Measurements from ENCODE around the gene WNT8A. TPM values are rescaled to one million over a fixed set of nuclear protein-coding genes. Genes with fewer than 3 reads are reported as not detected.
A peak's percentile ranks its signal among the peaks of the same experiment; 100 is the strongest.

Gene WNT8A
- total RNA-seq, 1 donor from 2014 or later, result not detected

DNA sequence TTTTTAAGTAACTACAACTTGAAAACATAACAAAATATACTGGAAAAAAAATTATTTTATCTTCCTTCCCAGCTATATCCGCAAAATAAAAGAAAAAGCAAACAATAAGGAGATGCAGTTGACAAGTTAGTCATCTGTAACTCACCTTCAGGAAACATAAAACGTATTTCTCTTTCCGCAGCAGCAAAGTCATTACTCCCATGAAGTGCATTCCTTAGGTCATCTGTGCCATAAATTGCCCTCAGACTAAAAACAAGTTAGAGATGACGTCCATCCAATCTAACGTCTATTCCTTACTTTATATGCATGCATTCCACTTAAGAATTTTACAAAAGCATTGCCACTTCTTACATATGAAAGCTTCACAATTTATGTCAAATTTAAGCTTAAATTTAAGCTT is 44.5 kb downstream of the WNT8A start:
- no peak for DNase-seq (ENCODE audit: low spot score)
- intact Hi-C loops (cut with DNase I), result no loop called here

DNA sequence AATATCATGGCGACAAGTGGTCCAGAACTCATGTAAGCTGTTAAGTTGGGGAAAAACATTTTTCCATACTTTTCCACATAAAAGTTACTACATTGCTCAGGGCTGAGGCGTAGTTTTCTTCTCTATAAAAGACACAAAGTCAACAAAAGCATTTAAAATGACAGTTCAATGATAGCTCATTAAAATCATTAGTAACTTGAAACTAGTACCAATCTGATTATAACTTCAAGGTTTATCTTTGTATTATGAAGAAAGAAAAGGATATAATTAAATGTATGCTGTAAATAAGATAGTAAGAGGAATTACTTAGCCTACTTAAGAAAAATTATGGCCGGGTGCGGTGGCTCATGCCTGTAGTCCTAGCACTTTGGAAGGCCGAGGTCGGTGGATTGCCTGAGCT is 45.5 kb downstream of the WNT8A start:
- intact Hi-C loops (cut with DNase I), result no loop called here
- no peak for DNase-seq (ENCODE audit: low spot score)

DNA sequence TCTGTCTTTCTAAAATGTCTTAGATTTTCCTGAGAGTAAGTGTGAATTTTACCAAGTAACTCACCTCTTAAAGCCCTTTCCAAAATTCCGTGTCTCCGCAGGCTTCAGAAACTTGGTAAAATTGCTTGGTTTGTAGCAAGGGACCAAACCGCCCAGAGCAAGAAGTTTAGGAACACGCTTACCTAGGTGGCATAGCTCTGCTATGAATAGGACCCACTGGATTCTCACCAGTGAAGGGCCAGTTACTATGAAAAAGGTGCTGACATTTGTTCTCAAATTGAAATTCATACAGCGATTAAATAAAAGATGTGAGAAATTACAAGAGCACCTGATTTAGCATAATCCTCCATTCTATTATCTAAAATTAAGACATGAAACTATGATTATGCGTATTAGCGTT is 48.7 kb downstream of the WNT8A start:
- intact Hi-C loops (cut with DNase I), result loop anchor here (2.0 to 10.0 kb wide), 3 partner anchors 54 to 378 kb away; partner anchors contain the start of gene HNRNPA0
- DNase-seq (ENCODE audit: low spot score), result no peak

DNA sequence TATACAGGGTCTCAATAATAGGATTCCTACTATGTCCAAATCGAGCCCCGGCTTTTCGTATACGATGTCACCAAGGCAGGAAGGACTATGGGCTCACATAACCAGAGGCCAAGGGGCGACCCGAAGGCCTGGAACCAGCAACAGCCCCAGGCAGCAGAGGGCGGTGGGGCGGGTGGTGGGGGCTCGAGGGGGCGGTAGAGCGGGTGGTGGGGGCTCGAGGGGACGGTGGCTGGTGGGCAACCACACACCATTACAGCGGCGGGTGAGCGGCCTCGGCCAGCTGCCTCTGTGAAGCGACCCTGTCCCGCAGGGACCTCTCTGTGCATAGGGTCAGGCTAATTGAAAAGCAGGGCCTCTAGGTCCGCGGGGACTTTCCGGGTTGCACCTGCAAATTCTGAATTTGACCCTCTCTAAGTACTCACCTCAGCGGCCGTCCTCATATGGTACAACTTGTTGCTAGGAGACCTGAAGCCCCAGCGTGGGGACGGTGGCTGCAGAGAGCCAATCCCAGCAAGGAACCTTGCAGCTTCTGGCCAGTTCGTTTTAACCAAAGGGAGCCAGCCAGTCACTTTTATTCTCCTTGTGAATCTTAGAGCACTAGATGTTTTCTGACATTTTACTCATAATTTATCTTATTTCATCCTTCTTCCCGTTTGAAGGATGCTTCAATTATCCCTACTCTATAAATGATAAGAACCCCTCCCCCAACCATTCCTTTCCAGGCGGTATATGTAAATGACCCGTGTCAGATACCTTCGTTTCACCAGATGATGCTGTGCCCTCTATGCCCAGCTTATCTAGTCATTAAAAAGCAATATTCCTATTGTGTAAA is 55.3 kb downstream of the WNT8A start, which contains the start of gene NME5:
Gene NME5 (minus strand): TSS at position 480 of the 832 bp plus-strand sequence. CDS start 648 bp downstream, outside the sequence.
- peak; percentile 80 for DNase-seq (ENCODE audit: low spot score)
- intact Hi-C loops (cut with DNase I), result loop anchor here (10.0 kb wide), 1 partner anchor 384 kb away; the partner anchor contains the start of gene HNRNPA0

DNA sequence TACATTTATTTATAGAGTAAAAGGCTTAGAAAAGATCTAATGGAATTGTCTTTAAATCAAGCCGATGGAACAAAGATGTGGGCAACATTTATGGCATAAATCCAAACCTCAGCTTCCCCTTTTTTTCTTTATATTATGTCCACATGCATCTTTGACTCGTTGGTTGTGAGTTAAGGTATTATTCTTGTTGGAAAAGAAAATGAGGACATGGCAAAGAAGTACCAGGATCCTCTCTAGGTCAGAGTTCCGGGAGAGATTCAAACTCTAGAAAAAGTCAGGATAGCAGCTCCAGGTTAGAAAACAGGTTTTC is 55.9 kb downstream of the WNT8A start:
- intact Hi-C loops (cut with DNase I), result loop anchor here (10.0 kb wide), 1 partner anchor 385 kb away; the partner anchor contains the start of gene HNRNPA0

DNA sequence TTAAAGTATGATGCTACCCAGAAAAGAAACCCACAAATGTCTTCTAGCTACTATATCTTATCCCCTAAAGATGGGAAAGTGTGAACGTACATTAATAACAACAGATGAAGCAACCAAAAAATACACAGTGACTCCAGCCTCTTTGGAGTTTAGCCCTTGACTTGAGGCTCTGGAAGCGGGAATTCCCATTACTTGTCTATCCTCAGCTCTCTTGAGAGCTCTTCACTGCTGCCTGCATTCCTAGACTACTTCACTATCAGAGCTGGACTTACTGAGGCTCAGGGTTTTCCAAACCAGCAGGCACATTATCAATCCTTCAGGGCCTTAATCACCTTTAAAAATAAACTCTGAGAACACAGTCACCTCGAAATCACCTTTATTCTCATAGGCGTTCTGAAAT is 56.4 kb downstream of the WNT8A start:
- no peak for DNase-seq (ENCODE audit: low spot score)
- intact Hi-C loops (cut with DNase I), result no loop called here

More for the DNA sequence above, 55.9 kb downstream of the WNT8A start:
- DNase-seq (ENCODE audit: low spot score), result no peak

Other genes with a start within 250 kb of the WNT8A start
- 38.9 TPM for gene MYOT, start 216.2 kb upstream of the WNT8A start, total RNA-seq
- 0.62 TPM for gene PKD2L2, start 194.6 kb upstream of the WNT8A start, total RNA-seq
- gene FAM13B, start 51.0 kb upstream of the WNT8A start, total RNA-seq, result 26.5 TPM
- gene NME5, start 55.4 kb downstream of the WNT8A start, total RNA-seq, result 2.0 TPM
- gene BRD8, start 94.6 kb downstream of the WNT8A start, total RNA-seq, result 31.9 TPM
- 0.16 TPM for gene KIF20A, start 95.1 kb downstream of the WNT8A start, total RNA-seq
- gene CDC23, start 129.3 kb downstream of the WNT8A start, total RNA-seq, result 17.9 TPM
- gene GFRA3, start 190.6 kb downstream of the WNT8A start, total RNA-seq, result 0.48 TPM
- 0.19 TPM for gene CDC25C, start 247.8 kb downstream of the WNT8A start, total RNA-seq